ENCODE data around the gene C9orf153.

GRCh38 chr9:86281593-86282076 is 22.2 kb upstream of the C9orf153 start:
- TF ChIP-seq, protein P1, sequence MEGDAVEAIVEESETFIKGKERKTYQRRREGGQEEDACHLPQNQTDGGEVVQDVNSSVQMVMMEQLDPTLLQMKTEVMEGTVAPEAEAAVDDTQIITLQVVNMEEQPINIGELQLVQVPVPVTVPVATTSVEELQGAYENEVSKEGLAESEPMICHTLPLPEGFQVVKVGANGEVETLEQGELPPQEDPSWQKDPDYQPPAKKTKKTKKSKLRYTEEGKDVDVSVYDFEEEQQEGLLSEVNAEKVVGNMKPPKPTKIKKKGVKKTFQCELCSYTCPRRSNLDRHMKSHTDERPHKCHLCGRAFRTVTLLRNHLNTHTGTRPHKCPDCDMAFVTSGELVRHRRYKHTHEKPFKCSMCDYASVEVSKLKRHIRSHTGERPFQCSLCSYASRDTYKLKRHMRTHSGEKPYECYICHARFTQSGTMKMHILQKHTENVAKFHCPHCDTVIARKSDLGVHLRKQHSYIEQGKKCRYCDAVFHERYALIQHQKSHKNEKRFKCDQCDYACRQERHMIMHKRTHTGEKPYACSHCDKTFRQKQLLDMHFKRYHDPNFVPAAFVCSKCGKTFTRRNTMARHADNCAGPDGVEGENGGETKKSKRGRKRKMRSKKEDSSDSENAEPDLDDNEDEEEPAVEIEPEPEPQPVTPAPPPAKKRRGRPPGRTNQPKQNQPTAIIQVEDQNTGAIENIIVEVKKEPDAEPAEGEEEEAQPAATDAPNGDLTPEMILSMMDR (IDR thresholded peaks at IDR 0.05) = no peak
- no peak for TF ChIP-seq POLR2A (IDR thresholded peaks at IDR 0.05)

Measured in thyroid gland (tissue), 4 donors.